Progenitor cell of endocrine pancreas (in vitro differentiated cells): Measurements from ENCODE around the gene DENND1C. TPM values are rescaled to one million over a fixed set of nuclear protein-coding genes. Genes with fewer than 3 reads are reported as not detected.

Source experiments
- DNase-seq: peaks from one replicate; pipeline ENCODE4 v3.0.0; 2021; ENCODE audit warnings: low spot score; ENCODE audit not compliant: unreplicated experiment
- H3K27ac Mint-ChIP-seq: 2 replicates; pipeline ENCODE4 v1.8.0; 2021; ENCODE audit warnings: mild to moderate bottlenecking, moderate library complexity, mixed read lengths
- H3K27me3 Mint-ChIP-seq: 2 replicates; pipeline ENCODE4 v1.8.0; 2021; ENCODE audit warnings: mixed read lengths
- H3K36me3 Mint-ChIP-seq: 2 replicates; pipeline ENCODE4 v1.8.0; 2022; ENCODE audit warnings: mixed read lengths; ENCODE audit not compliant: insufficient read depth
- H3K4me1 Mint-ChIP-seq: 2 replicates; pipeline ENCODE4 v1.8.0; 2021; ENCODE audit warnings: low read depth, mixed read lengths
- H3K4me3 Mint-ChIP-seq: 2 replicates; pipeline ENCODE4 v1.8.0; 2021; ENCODE audit warnings: low read depth, mild to moderate bottlenecking, moderate library complexity, mixed read lengths
- H3K9me3 Mint-ChIP-seq: 2 replicates; pipeline ENCODE4 v1.8.0; 2021; ENCODE audit warnings: low read depth, mixed read lengths
- CTCF ChIP-seq: fragments of 200-600 bp; sonication (generic); IDR thresholded peaks from one replicate; pipeline ENCODE4 v1.5.0; 2021; ENCODE audit warnings: antibody characterized with exemption, mild to moderate bottlenecking; ENCODE audit not compliant: unreplicated experiment
- total RNA-seq: library from RNA; stranded (reverse); gene quantifications from 2 replicates; pipeline ENCODE4 v1.2.1, GENCODE V29; 2021

The DENND1C gene
- total RNA-seq, 1 donor from 2014 or later, result 0.67 TPM

- Mint-ChIP-seq H3K4me3 (no peak overlapping the region), H3K27me3 (peaks cover 44% of the 10 kb centered on the region), H3K27ac (no peak overlapping the region), H3K36me3 (no peaks in the 10 kb centered on the region), H3K9me3 (no peaks in the 10 kb centered on the region), H3K4me1 (peaks cover 6% of the 10 kb centered on the region)
- TF ChIP-seq CTCF, result no peak
- no peak for DNase-seq
Observed at GRCh38 chr19:6527893-6528543, 46.4 kb upstream of the DENND1C start.

GRCh38 chr19:6524311-6524710 is 42.7 kb upstream of the DENND1C start:
- H3K4me3 Mint-ChIP-seq, result no peak overlapping the region
- H3K27ac Mint-ChIP-seq, result no peak overlapping the region
- no peaks in the 10 kb centered on the region for H3K9me3 Mint-ChIP-seq
- no peak for DNase-seq
- H3K36me3 Mint-ChIP-seq, result no peaks in the 10 kb centered on the region
- peaks cover 11% of the 10 kb centered on the region for H3K27me3 Mint-ChIP-seq
- no peak for TF ChIP-seq CTCF
- H3K4me1 Mint-ChIP-seq, result peaks cover 2% of the 10 kb centered on the region

GRCh38 chr19:6522712-6523111 is 41.1 kb upstream of the DENND1C start:
- no peak for TF ChIP-seq CTCF
- no peaks in the 10 kb centered on the region for H3K9me3 Mint-ChIP-seq
- H3K27ac Mint-ChIP-seq, result no peak overlapping the region

GRCh38 chr19:6521718-6522646 is 40.4 kb upstream of the DENND1C start:
- no peaks in the 10 kb centered on the region for H3K36me3 Mint-ChIP-seq
- H3K9me3 Mint-ChIP-seq, result no peaks in the 10 kb centered on the region
- H3K4me3 Mint-ChIP-seq, result no peak overlapping the region
- peaks cover 8% of the 10 kb centered on the region for H3K27me3 Mint-ChIP-seq
- H3K27ac Mint-ChIP-seq, result no peak overlapping the region
- TF ChIP-seq CTCF, result no peak
- H3K4me1 Mint-ChIP-seq, result peaks cover 2% of the 10 kb centered on the region
- DNase-seq, result no peak

More at GRCh38 chr19:6522712-6523111, 41.1 kb upstream of the DENND1C start:
- DNase-seq, result no peak
- peaks cover 11% of the 10 kb centered on the region for H3K27me3 Mint-ChIP-seq
- no peak overlapping the region for H3K4me3 Mint-ChIP-seq
- no peaks in the 10 kb centered on the region for H3K36me3 Mint-ChIP-seq
- H3K4me1 Mint-ChIP-seq, result peaks cover 2% of the 10 kb centered on the region

- Mint-ChIP-seq H3K27me3 (peaks cover 8% of the 10 kb centered on the region), H3K4me3 (no peak overlapping the region), H3K27ac (no peak overlapping the region), H3K36me3 (no peaks in the 10 kb centered on the region), H3K9me3 (no peaks in the 10 kb centered on the region), H3K4me1 (peaks cover 9% of the 10 kb centered on the region)
- no peak for DNase-seq
- no peak for TF ChIP-seq CTCF
Observed at GRCh38 chr19:6519289-6519688, 37.7 kb upstream of the DENND1C start.
